Esophagus muscularis mucosa (tissue), 4 donors: ENCODE results near the gene CRACDL. TPM values are rescaled to one million over a fixed set of nuclear protein-coding genes. Genes with fewer than 3 reads are reported as not detected.

ENCODE experiments used
- DNase-seq: peaks from one replicate; pipeline ENCODE4 v3.0.0-alpha.2; 2017; ENCODE audit errors: extremely low spot score
- H3K27ac ChIP-seq, 4 donors: fragments of 200-600 bp; sonication (generic); replicated peaks in 1 of 4; 1 replicate in 3 of 4; 2 replicates in 1 of 4; pipeline ENCODE4 v1.5.1; 2016 to 2019; ENCODE audit warnings: mild to moderate bottlenecking in 1 of 4
- H3K27me3 ChIP-seq, 4 donors: fragments of 200-600 bp; sonication (generic); one replicate each; pipeline versions ENCODE4 v1.5.1 to v1.6.0; 2016 to 2019
- H3K36me3 ChIP-seq, 4 donors: fragments of 200-600 bp; sonication (generic); one replicate each; pipeline ENCODE4 v1.5.1; 2016 to 2019
- H3K4me1 ChIP-seq, 4 donors: fragments of 200-600 bp; sonication (generic); one replicate each; pipeline ENCODE4 v1.5.1; 2016 to 2019
- H3K4me3 ChIP-seq, 4 donors: fragments of 200-600 bp; sonication (generic); 1 replicate in 2 of 4; 2 replicates in 2 of 4; pipeline ENCODE4 v1.5.1; 2016 to 2019; ENCODE audit warnings: mild to moderate bottlenecking in 4 of 4, moderate library complexity in 1 of 4
- H3K9me3 ChIP-seq, 4 donors: fragments of 200-600 bp; sonication (generic); 1 replicate in 3 of 4; 2 replicates in 1 of 4; pipeline ENCODE4 v1.5.1; 2016 to 2019
- CTCF ChIP-seq, 3 experiments: fragments of 200-600 bp in 2 of 3; fragments of 450-650 bp in 1 of 3; sonication (generic) in 2 of 3; IDR thresholded peaks; one replicate each; pipeline ENCODE4 v1.5.1; 2017 to 2019; ENCODE audit warnings: antibody characterized with exemption in 3 of 3, mild to moderate bottlenecking in 2 of 3, moderate library complexity in 1 of 3
- EP300 ChIP-seq: sonication (generic); formaldehyde crosslinking; IDR thresholded peaks from one replicate; pipeline ENCODE4 v1.6.1; 2017; ENCODE audit warnings: antibody characterized with exemption
- POLR2A ChIP-seq: fragments of 450-650 bp; IDR thresholded peaks from one replicate; pipeline ENCODE4 v1.6.1; 2017; ENCODE audit warnings: antibody characterized with exemption, moderate library complexity, mild to moderate bottlenecking, low read depth
- POLR2AphosphoS5 ChIP-seq, 2 donors: sonication (generic); formaldehyde crosslinking; IDR thresholded peaks; one replicate each; pipeline ENCODE4 v1.6.1; 2017; ENCODE audit warnings: antibody characterized with exemption in 2 of 2
- WGBS: methylation state at CpG from one replicate; pipeline ENCODE4 v1.1.5; 2018; 5-methylcytosine and 5-hydroxymethylcytosine counted together
- intact Hi-C: fragments of 100-400 bp; cut with DNase I; formaldehyde crosslinking; loops from one replicate; pipeline ENCODE4 v1.15.1; 2023
- total RNA-seq, 4 donors: library from RNA; depleted of rRNA; stranded (reverse); fragments of >200 nt; gene quantifications; one replicate each; pipeline versions ENCODE4 v1.1.0 to v1.2.1, GENCODE V29; 2016

CRACDL gene
- 1 to 10 TPM; 1.7 to 4.7 (median 3.3) TPM for total RNA-seq

- Histone ChIP-seq H3K9me3 (no peaks in the 10 kb centered on the region), H3K4me3 (peak within 1 kb of the TSS; percentile 51 to 66 (median 53)), H3K36me3 (no peaks in the 10 kb centered on the region), H3K27me3 (peaks cover 0 to 52% (median 11%) of the 10 kb centered on the region in 4 donors), H3K27ac (no peak within 1 kb of the TSS), H3K4me1 (peaks cover 11 to 26% (median 20%) of the 10 kb centered on the region in 4 donors)
- TF ChIP-seq POLR2A (no peak), CTCF (IDR thresholded peaks at IDR 0.05) (no peak), EP300 (no peak), POLR2AphosphoS5 (IDR thresholded peaks at IDR 0.05) (no peak)
- peak; percentile 29 for DNase-seq
- intact Hi-C loops = no loop called here
- WGBS = under 1% methylated on average over 25 of the region's 82 CpGs
Measured at GRCh38 chr2:98935777-98936352, at the start of gene CRACDL. CRACDL (minus strand) TSS chr2:98936225; CDS start chr2:98846800, 89,425 bp downstream.

GRCh38 chr2:98975611-98976010 is 39.6 kb upstream of the CRACDL start:
- Histone ChIP-seq H3K36me3 (no peaks in the 10 kb centered on the region), H3K4me1 (no peaks in the 10 kb centered on the region), H3K4me3 (no peak overlapping the region), H3K9me3 (peaks cover 0 to 23% (median 3%) of the 10 kb centered on the region in 4 donors), H3K27ac (no peak overlapping the region), H3K27me3 (no peaks in the 10 kb centered on the region)
- TF ChIP-seq POLR2A = no peak
- TF ChIP-seq POLR2AphosphoS5 (IDR thresholded peaks at IDR 0.05) = no peak
- no peak for TF ChIP-seq EP300
- TF ChIP-seq CTCF (IDR thresholded peaks at IDR 0.05) = no peak
- 63% methylated on average over 2 of the region's 2 CpGs for WGBS
- intact Hi-C loops = no loop called here
- DNase-seq = no peak

GRCh38 chr2:98972582-98973167 is 36.6 kb upstream of the CRACDL start:
- no peaks in the 10 kb centered on the region for H3K4me1 ChIP-seq
- intact Hi-C loops = no loop called here
- 97% methylated on average over 1 of the region's 1 CpG for WGBS
- H3K4me3 ChIP-seq = no peak overlapping the region
- H3K27me3 ChIP-seq = no peaks in the 10 kb centered on the region
- no peak for DNase-seq
- H3K9me3 ChIP-seq = peaks cover 0 to 31% (median 13%) of the 10 kb centered on the region in 4 donors
- no peak overlapping the region for H3K27ac ChIP-seq
- no peaks in the 10 kb centered on the region for H3K36me3 ChIP-seq
- TF ChIP-seq CTCF (IDR thresholded peaks at IDR 0.05) (no peak), POLR2A (no peak), EP300 (no peak), POLR2AphosphoS5 (IDR thresholded peaks at IDR 0.05) (no peak)

GRCh38 chr2:98959810-98960507 is 23.9 kb upstream of the CRACDL start:
- intact Hi-C loops = no loop called here

GRCh38 chr2:98952966-98953365 is 16.9 kb upstream of the CRACDL start:
- H3K4me3 ChIP-seq = no peak overlapping the region
- peaks cover 0 to 3% (median 0%) of the 10 kb centered on the region in 4 donors for H3K27me3 ChIP-seq
- no peak for TF ChIP-seq POLR2AphosphoS5 (IDR thresholded peaks at IDR 0.05)
- TF ChIP-seq CTCF (IDR thresholded peaks at IDR 0.05) = no peak
- no peak for TF ChIP-seq EP300
- TF ChIP-seq POLR2A = no peak
- peaks cover 0 to 12% (median 8%) of the 10 kb centered on the region in 4 donors for H3K4me1 ChIP-seq
- H3K9me3 ChIP-seq = no peaks in the 10 kb centered on the region
- DNase-seq = no peak
- H3K36me3 ChIP-seq = no peaks in the 10 kb centered on the region
- no peak overlapping the region for H3K27ac ChIP-seq
- intact Hi-C loops = no loop called here
- WGBS = 74% methylated on average over 4 of the region's 4 CpGs

More at GRCh38 chr2:98959810-98960507, 23.9 kb upstream of the CRACDL start:
- Histone ChIP-seq H3K36me3 (no peaks in the 10 kb centered on the region), H3K4me1 (no peaks in the 10 kb centered on the region), H3K4me3 (no peak overlapping the region), H3K27me3 (no peaks in the 10 kb centered on the region), H3K27ac (no peak overlapping the region), H3K9me3 (peaks cover 0 to 2% (median 0%) of the 10 kb centered on the region in 4 donors)
- 59% methylated on average over 7 of the region's 7 CpGs for WGBS
- DNase-seq = no peak
- TF ChIP-seq POLR2A (no peak), POLR2AphosphoS5 (IDR thresholded peaks at IDR 0.05) (no peak)
